HuH-7.5 (cell line): ENCODE results near the gene SIRPB2.
"Not testable (repeated sequence)": the region's sequence is repeated elsewhere in the genome, so short reads cannot be mapped to it uniquely, and the experiment has no call there.

Experiments used
- DNase-seq: peaks from one replicate; pipeline ENCODE4 v3.0.0; 2011; ENCODE audit warnings: low spot score

SIRPB2 gene

DNA sequence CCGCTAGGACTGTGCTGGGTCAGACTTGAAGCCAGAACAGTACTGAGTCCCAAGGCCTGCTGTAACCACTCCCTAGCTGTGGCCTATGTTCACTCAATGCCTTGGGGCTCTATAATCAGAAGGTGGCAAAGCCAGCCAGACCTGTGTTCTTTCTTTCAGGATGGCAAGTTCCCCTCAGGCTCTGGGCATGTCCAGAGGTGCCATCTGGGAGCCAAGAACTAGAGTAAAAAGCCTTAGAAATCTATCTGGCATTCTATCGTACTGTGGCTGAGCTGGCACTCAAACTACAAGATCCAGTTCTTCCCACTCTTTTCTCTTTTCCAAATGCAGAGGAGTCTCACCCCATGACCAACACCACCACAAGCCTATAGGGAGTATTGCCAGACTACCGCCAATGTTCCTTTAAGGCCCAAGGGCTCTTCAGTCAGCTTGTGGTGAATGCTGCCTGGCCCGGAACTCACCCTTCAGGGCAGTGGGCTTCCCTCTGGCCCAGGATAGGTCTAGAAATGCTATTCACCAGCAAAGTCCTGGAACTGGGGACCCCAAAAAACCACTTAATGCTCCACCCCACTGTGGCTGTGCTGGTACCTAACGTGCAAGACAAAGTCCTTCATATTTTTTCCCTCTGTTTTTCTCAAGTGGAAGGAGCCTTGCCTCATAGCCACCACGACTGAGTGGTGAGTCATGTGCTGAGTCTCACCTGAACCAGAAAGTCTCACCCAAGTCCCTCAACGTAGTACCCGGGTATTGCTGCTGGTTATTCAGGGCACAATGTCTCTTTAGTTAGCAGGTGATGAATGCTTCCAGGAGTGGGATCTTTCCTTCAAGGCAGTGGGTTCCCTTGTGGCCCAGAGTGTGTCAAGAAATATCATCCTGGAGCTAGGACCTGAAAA lies 8.6 kb upstream of the SIRPB2 start:
- no peak for DNase-seq

DNA sequence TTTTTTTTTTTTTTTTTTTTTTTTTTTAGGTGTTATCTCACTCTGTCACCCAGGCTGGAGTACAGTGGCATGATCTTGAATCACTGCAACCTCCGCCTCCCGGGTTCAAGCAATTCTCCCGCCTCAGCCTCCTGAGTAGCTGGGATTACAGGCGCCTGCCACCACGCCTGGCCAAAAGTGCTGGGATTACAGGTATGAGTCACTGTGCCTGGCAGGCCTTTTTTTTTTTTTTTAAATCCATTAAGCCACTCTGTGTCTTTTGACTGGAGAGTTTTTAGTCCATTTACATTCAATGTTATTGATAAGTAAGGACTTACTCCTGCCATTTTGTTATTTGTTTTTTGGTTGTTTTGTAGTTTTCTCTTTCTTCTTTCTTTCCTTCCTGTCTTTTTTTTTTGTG lies 6.2 kb upstream of the SIRPB2 start:
- DNase-seq: not testable (repeated sequence)

DNA sequence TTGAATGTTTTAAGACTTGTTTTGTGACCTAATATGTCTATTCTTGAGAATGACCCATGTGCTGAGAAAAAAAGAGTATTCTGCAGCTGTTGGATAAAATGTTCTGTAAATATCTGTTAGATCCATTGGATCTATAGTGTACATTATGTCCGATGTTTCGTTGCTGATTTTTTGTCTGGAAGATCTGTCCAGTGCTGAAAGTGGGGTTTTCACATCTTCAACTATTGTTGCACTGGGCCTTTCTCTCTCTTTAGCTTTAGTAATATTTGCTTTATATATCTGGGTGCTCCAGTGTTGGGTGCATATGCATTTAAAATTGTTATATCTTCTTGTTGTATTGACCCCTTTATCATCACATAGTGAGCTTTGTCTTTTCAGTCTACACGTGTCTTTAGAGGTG lies 5.7 kb upstream of the SIRPB2 start:
- DNase-seq: no peak

DNA sequence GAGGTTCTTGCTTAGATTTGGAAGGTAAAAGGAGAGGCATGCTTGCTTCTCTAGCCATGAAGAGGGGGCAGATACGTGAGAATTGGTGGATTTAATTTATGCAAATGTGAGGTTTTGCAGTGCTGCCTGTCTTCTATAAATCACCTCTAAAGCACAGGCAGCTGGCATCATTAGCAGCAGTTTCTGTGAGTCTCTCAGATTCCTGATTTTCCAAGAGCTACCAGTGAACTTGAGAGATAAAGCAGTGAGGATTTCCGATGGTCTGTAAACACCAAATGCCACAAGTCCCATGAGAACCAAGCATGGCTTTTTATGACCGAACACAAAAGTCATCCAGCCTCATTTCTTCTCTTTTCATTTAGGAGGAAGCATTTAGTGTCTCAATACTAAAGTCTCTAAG lies 3.2 kb upstream of the SIRPB2 start:
- no peak for DNase-seq

DNA sequence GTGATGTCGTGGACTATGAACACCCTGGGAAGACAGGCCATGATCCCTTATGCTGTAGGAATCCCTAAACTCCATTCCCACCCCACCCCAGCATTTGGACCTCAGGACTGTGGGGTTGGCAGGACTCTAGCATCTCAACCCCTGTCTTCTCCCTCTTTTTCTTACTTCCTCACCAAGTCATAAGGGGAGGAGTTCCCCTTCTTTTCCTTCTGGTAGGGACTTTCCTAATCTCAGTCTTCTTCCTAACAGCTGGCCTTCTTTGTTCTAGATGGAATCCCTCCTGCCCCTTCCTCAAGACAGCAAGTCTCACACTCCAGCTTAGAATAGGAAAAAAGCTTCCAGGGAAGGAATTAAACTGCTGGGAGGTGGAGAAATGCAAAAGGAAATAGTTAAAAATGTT lies 2.3 kb upstream of the SIRPB2 start:
- DNase-seq: no peak

DNA sequence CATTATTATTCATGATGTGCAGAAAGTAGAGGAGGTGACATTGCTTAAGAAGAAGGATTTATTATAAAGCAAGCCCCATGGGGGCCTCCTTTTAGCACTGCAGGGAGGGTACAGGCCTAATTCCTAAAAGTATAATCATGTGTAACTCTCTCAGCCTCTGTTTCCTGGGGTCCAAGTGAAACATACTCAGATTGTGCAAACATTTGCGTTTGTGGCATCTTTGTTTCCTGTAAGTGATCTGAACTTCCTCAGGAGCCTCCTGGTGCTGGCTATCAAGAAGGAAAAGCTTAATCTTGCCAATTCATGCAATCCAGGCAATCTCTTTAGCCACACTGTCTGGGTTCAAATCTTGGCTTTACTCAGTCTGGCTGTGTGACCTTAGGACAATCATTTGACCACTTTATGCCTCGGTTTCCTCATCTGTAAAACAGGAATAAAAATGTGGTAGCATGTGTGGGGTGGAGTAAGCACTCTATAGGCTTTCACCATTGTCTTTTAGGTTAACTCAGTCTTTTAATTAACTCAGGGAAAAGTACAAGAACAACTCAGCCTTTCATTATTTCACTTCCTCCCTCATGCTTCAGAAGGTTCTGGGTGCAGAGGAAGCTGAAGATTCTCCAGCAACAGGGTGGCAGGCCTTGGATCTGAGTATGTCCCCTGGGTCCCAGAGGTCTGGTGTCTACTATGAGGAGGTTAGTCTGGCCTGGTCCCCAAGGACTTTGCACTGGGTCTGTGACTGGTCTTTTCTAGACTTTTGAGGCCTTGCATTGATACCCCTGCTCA lies 831 bp upstream of the SIRPB2 start:
- DNase-seq: no peak

DNA sequence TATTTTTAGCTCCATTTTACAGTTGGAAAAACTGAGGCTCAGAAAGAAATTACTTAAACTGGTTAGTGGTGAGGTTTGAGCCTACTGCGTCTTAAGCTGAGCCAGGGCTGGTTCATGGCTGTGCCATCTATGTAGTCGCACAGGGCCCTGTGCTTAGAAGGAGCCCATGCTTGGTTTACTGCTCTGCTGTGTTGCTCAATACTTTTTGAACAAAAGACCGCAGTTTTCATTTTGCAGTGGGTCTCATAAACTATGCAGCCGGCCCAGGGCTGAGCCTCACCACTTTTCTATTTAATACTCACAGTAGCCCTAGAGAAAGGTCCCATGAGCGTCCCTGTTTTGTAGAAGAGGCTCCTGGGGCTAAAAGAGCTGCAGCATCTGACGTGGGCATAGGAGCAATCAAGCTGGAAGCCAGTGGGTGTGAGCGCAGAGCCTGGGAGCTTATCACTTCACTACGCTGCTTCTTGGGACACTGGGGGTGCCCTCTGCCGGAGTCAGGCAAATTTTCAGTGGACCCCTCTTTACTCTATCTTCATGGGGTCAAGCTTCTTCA lies 501 bp downstream of the SIRPB2 start:
- DNase-seq: no peak

DNA sequence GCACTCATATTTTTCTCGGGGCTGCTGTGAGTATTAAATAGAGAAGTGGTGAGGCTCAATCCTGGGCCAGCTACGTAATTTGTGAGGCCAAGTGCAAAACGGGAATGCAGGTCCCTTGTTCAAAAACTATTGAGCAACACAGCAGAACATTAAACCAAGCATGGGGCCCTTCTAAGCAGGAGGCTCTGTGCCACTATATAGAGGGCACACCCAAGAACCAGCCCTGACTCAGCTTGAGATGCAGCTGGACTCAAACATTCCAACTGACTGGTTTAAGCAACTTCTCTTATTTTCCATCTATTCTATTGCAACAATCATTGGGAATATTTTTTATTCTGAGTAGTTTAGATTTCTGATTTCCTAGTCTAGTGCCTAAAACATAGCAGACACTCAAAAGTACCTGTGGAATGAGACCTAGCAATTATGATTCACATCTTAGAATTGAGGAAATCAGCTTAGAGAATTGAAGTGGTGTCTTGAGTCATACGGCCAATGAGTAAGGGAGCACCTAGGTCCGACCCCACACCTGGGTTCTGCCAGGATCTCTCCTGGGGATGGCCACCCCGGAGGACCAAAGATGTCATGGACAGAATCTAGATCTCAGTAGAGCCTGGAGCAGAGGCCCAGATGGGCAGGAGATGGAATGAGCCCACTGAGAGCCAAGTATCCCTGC lies 1.3 kb downstream of the SIRPB2 start:
- no peak for DNase-seq

DNA sequence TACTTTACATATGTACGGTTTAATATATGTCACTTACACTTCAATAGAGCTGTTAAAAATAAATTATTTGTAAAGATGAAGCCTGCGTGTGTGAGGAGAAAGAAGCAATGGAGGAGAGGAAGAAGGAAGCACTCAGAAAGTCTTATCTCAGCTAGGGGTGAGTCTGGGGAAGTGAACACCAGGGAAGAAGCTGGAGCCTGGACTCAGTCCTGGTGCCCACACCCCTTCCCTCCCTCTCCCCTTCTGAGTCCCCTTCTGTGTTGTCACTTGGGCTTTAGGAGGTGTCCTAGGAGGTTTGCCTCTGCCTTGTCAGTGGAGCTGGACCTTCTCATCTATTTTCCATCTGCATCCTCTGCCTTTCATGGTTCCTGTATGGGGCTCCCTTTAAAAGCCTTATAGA lies 1.9 kb downstream of the SIRPB2 start:
- no peak for DNase-seq

DNA sequence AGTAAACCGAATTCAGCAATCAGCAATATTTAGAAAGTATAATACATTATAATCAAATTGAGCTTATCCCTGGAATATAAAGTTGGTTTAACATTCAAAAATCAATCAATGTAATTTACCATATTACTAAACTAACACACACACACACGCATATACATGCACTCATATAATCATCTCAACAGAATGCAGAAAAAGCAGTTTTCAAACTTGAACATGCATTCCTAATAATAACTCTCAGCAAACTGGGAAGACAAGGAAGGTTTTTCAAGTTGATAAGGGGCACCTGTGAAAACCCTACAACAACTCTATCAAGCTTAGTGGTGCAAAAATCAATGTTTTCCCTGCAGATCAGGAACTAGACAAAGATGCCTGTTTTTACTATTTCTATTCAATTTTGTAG lies 4.7 kb downstream of the SIRPB2 start:
- no peak for DNase-seq

DNA sequence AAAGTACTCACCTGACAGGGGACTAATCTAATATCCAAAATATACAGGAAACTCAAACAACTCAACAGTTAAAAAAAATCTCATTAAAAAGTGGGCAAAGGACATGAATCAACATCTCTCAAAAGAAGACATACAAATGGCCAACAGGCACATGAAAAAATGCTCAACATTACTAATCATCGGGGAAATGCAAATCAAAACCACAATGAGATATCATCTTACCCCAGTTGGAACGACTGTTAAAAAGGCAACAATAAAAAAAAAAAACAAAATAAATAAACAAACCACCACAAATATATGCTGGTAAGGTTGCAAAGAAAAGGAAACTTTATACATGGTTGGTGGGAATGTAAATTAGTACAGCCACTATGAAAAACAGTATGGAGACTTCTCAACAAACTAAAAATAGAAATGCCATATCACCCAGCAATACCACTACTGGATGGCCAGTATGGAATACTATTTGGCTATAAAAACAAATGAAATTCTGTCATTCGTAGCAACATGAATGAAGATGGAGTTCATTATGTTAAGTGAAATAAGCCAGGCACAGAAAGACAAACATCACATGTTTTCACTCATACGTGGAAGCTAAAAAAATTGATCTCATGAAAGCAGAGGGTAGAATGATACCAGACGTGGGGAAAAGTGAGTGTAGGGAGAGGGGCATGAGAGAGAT lies 6.6 kb downstream of the SIRPB2 start:
- DNase-seq: no peak

DNA sequence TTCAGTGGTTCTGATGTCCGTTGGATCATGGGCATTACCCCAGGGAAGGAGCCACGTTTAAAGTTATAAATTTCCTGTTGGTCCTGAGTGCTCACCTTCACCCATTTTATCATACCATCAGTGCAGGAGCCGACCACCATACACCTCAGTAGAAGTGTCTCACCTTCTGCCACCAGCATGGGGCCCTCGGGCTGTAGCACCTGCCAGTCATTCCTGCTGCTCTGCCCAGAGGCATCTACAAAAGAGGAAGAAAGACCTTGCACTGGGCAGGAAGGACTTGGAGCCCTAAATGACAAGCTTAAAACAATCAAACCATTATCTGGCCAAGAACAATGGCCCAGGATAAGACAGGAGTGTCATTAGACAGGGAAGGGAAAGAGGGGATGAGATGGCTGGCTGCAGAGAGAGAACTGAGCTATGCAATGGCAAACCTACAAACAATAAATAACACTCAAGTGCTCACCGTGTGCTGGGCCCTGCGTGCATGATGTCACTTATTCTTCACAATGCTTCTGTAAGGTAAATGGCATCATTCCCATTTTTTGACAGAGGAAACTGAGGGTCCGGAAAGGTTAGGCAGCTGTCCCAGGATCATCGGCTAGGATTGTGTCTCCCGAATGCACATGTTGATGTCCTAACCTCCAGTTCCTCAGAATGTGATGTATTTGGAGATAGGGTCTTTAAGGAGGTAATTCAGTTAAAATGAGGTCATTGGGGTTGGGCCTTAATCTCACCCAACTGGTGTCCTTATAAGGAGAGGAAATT lies 11.2 kb downstream of the SIRPB2 start:
- DNase-seq: no peak

DNA sequence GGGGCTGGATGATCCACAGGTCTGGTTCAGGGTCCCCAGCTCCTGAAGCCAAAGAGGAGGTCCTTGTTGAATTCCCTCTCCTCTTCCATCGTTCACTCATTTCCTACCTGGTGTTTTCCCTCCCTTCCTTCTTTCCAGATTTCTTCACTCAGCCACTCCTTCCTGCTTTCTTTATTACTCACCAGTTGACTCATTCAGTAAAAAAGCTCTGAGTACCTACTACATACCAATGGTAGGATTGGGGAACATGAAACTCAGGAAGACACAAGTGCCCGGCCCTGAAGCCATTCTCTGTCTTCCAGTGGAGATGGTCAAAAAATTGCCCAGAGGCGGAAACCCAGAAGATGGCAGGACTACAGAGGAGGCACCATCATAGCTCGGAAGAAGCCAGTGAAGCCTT lies 12.7 kb downstream of the SIRPB2 start:
- DNase-seq: no peak

DNA sequence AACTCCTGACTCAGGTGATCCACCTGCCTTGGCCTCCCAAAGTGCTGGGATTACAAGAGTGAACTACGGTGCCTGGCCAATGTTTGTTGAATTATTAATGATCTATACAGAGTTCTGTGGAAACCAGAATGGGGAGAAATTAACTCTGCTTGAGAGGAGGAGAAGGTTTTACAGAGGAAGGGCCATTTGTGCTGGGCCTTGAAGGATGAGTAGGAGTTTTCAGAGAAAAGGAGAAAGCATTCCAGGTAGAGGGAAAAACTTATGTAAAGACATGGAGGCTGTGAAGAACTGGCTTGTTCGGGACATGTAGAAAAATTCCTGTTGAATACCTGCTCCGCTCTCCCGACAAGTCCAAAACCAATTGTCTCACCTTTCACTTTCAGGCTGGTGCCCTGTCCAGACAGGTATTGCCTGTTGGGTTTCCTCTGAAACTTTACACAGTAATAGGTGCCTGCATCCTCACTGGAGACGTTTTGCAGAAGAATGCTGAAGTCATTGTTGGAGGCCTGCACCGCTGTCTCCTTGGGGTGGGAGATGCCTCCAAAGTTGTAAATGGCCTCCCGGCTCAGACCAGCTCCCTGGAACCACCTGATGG lies 13.2 kb downstream of the SIRPB2 start:
- DNase-seq: no peak

DNA sequence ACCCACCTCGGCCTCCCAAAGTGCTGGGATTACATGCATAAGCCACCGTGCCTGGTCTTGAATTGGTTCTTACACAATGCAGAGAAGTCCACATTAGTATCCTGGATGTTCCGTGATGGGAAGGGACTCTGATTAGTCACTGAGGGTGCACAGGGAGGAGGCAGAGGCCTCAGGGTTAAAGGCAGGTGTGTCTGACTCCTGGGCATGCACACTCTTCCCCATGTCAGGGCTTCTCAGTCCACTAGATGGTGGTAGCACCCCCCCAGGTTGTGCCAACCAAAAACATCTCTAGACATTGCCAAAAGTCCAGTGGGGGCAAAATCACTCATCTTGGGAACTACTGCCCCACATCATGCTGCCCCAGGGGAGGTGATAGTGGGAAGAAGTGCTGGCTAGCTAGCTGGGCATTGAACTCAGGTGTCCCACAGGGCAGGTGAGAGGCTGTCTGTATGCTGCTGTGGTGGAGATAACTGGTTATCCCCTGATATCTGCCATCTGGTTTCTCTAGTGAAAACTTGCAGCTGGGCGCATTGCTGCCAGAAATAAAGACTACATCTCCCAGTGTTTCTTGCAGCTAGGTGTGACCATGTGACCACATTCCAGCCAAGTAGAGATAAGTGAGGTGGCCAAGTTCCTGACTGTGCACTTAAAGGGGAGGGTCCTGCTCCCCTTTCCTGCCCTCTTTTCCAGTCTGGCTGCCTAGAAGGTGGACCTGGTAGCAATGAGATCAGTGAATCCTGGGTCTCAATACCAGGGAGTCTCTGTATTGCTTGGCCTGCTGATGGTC lies 16.2 kb downstream of the SIRPB2 start:
- no peak for DNase-seq

DNA sequence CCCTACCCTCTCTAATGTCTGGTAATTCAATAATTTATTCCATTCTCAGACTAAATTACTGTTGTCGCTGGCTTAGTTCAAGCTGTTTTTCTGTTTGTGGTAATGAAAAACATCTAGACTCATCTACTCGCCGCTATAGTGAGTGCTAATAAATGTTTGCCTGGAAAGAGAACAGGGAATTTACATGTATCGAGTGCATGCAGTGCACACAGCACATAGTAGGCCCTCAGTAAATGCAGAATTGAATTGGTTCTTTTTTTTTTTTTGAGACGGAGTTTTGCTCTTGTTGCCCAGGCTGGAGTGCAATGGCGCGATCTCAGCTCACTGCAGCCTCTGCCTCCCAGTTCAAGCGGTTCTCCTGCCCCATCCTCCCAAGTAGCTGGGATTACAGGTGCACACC lies 16.9 kb downstream of the SIRPB2 start:
- no peak for DNase-seq

DNA sequence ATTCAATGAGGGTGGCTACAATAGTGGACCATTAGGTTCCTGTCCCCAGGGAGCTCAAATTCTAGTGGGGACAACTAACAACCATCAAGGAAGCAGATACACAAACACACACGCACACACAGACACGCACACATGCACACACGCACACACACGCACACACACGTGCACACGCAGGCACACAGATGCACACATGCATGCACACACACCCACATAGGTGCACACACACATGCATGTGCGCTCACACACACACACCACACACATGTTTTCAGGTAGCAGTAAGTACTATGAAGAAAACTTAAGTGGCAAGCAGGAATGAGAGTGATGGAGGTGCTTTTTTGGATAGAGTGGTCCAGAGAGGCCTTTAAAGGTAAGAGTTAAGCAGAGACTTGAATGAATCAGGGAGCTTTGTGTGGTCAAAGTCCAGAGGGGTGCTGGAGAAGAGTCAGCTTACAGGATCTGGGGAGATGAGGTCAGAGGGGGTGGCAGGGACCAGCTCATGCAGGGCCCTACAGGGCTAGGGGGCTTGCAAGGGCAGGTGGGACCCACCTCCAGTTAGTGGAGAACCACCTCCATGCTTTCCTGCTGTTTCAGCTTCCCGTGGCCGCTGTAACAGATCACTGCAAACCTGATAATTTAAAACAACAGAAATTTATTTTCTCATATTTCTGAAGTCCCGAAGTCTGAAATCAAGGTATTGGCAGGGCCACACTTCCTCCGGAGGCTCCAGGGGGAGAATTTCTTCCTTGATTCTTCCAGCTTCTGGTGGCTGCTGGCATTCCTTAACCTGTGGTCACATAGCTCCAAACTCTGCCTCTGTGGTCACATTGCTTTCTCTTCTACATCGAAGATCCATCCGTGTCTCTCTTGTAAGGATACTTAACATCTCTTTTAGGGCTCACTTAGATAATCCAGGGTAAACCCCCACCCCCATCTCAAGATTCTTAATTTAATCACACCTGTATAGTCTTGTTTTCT lies 17.7 kb downstream of the SIRPB2 start:
- no peak for DNase-seq

DNA sequence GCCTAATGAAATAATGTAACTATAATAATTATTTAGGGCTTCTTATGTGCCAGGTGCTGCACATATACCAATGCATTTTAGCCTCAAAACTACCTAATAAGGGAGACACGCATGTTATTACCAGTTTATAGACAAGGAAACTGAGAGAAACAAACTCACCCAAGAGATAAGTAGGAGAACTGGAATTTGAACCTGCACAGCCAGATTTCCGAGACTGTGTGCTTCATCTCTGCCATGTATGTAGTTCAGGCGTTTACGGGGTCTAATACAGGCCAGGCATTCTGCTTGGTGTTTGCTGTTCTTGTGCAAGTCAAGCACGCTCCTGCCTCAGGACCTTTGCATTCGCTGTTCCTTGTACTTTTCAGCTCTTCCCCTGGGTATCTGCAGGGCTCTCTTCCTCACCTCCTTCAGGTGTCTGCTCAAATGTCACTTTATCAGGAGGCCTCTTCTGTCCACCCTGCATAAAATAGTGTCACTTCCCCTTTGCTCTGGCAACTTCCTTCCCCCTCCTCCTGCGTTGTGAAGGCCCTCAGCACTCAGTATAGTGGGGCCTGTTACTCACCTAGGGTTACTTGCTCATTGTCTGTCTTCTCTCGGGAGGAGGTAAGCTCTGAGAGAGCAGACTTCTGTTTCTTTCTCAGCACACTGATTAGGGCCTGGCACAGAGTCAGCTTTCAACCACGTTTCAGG lies 18.5 kb downstream of the SIRPB2 start:
- DNase-seq: no peak
